H9 (cell line): ENCODE results near the gene ST6GAL1. TPM values are rescaled to one million over a fixed set of nuclear protein-coding genes. Genes with fewer than 3 reads are reported as not detected.

ENCODE experiments used
- DNase-seq: peaks from one replicate; pipeline ENCODE4 v3.0.0-alpha.2; 2017
- H2AFZ ChIP-seq: one replicate; pipeline ENCODE4 v1.6.1; 2013; ENCODE audit warnings: mild to moderate bottlenecking, low read length, control low read depth, moderate library complexity
- H2AK5ac ChIP-seq: 2 replicates; pipeline ENCODE4 v1.6.1; 2013; ENCODE audit warnings: low read length, control low read depth, mixed read lengths; ENCODE audit not compliant: insufficient read length
- H2BK120ac ChIP-seq: one replicate; pipeline ENCODE4 v1.6.1; 2013; ENCODE audit warnings: low read depth, mild to moderate bottlenecking, low read length, control low read depth, inconsistent platforms; ENCODE audit not compliant: poor library complexity, severe bottlenecking
- H2BK12ac ChIP-seq: 2 replicates; pipeline ENCODE4 v1.6.1; 2013; ENCODE audit warnings: low read length, control low read depth, mixed read lengths, low read depth; ENCODE audit not compliant: insufficient read length
- H2BK15ac ChIP-seq: 2 replicates; pipeline ENCODE4 v1.6.1; 2013; ENCODE audit warnings: low read depth, low read length, control low read depth
- H2BK20ac ChIP-seq: one replicate; pipeline ENCODE4 v1.6.1; 2013; ENCODE audit warnings: low read depth, mild to moderate bottlenecking, low read length, control low read depth, inconsistent platforms; ENCODE audit not compliant: poor library complexity, severe bottlenecking
- H2BK5ac ChIP-seq: 2 replicates; pipeline ENCODE4 v1.6.1; 2013; ENCODE audit warnings: low read length, control low read depth, mixed read lengths; ENCODE audit not compliant: insufficient read length
- H3K14ac ChIP-seq: 2 replicates; pipeline ENCODE4 v1.6.1; 2013; ENCODE audit warnings: low read length, control low read depth; ENCODE audit not compliant: insufficient read depth
- H3K18ac ChIP-seq: 2 replicates; pipeline ENCODE4 v1.6.1; 2013; ENCODE audit warnings: low read depth, mild to moderate bottlenecking, mixed read lengths, low read length, control low read depth; ENCODE audit not compliant: insufficient read length
- H3K23ac ChIP-seq: 2 replicates; pipeline ENCODE4 v1.6.1; 2013; ENCODE audit warnings: low read length, control low read depth, mixed read lengths, low read depth; ENCODE audit not compliant: insufficient read length
- H3K23me2 ChIP-seq: 2 replicates; pipeline ENCODE4 v1.6.1; 2013; ENCODE audit warnings: low read depth, mild to moderate bottlenecking, mixed read lengths, low read length, control low read depth; ENCODE audit not compliant: insufficient read length, poor library complexity, severe bottlenecking
- H3K27ac ChIP-seq: 2 replicates; pipeline ENCODE4 v1.5.1; 2013; ENCODE audit warnings: low read length, control low read depth, mixed read lengths, low read depth; ENCODE audit not compliant: insufficient read length
- H3K27me3 ChIP-seq: 2 replicates; pipeline ENCODE4 v1.6.1; 2013; ENCODE audit warnings: low read length, control low read depth, inconsistent platforms; ENCODE audit not compliant: insufficient read depth
- H3K4ac ChIP-seq: 2 replicates; pipeline ENCODE4 v1.6.1; 2013; ENCODE audit warnings: low read depth, mild to moderate bottlenecking, control low read depth, inconsistent platforms, low read length, moderate library complexity
- H3K4me1 ChIP-seq: 2 replicates; pipeline ENCODE4 v1.6.1; 2013; ENCODE audit warnings: low read length, control low read depth, inconsistent platforms; ENCODE audit not compliant: insufficient read depth
- H3K4me2 ChIP-seq: 2 replicates; pipeline ENCODE4 v1.6.1; 2013; ENCODE audit warnings: low read length, control low read depth, mixed read lengths; ENCODE audit not compliant: insufficient read length, insufficient read depth
- H3K56ac ChIP-seq: 2 replicates; pipeline ENCODE4 v1.6.1; 2013; ENCODE audit warnings: low read depth, mild to moderate bottlenecking, mixed read lengths, low read length, control low read depth; ENCODE audit not compliant: insufficient read length
- H3K79me1 ChIP-seq: 2 replicates; pipeline ENCODE4 v1.6.1; 2013; ENCODE audit warnings: low read depth, mild to moderate bottlenecking, moderate library complexity, low read length, control low read depth, inconsistent platforms; ENCODE audit not compliant: insufficient read depth, poor library complexity, severe bottlenecking
- H3K79me2 ChIP-seq: 2 replicates; pipeline ENCODE4 v1.6.1; 2013; ENCODE audit warnings: low read length, control low read depth, inconsistent platforms; ENCODE audit not compliant: insufficient read depth
- H3K9ac ChIP-seq: 2 replicates; pipeline ENCODE4 v1.6.1; 2013; ENCODE audit warnings: low read length, control low read depth, mixed read lengths; ENCODE audit not compliant: insufficient read length; ENCODE audit errors: extremely low read depth
- H3K9me3 ChIP-seq: one replicate; pipeline ENCODE4 v1.6.1; 2013; ENCODE audit warnings: low read depth, low read length, inconsistent platforms; ENCODE audit not compliant: control insufficient read depth
- H3T11ph ChIP-seq: one replicate; pipeline ENCODE4 v1.6.1; 2013; ENCODE audit warnings: mild to moderate bottlenecking, low read length, control low read depth, inconsistent platforms
- H4K20me1 ChIP-seq: one replicate; pipeline ENCODE4 v1.6.1; 2013; ENCODE audit not compliant: control insufficient read depth, insufficient read length, insufficient read depth
- H4K5ac ChIP-seq: 2 replicates; pipeline ENCODE4 v1.6.1; 2013; ENCODE audit warnings: low read depth, mild to moderate bottlenecking, mixed read lengths, low read length, control low read depth; ENCODE audit not compliant: insufficient read length
- H4K8ac ChIP-seq: replicated peaks from 2 replicates; pipeline ENCODE4 v1.6.1; 2013; ENCODE audit warnings: low read length, control low read depth, mixed read lengths, low read depth; ENCODE audit not compliant: insufficient read length
- H4K91ac ChIP-seq: 2 replicates; pipeline ENCODE4 v1.6.1; 2013; ENCODE audit warnings: low read depth, mild to moderate bottlenecking, moderate library complexity, mixed read lengths, low read length, control low read depth; ENCODE audit not compliant: insufficient read length
- H3K27ac Mint-ChIP-seq, 3 experiments: 2 replicates in 2 of 3; 3 replicates in 1 of 3; pipeline ENCODE4 v1.8.0; 2020 to 2021; ENCODE audit warnings: mixed read lengths in 3 of 3, mild to moderate bottlenecking in 1 of 3, moderate library complexity in 1 of 3
- H3K27me3 Mint-ChIP-seq: 2 replicates; pipeline ENCODE4 v1.8.0; 2021; ENCODE audit warnings: low read depth, mild to moderate bottlenecking, moderate library complexity, mixed read lengths
- H3K36me3 Mint-ChIP-seq, 3 experiments: 2 replicates in 2 of 3; 3 replicates in 1 of 3; pipeline ENCODE4 v1.8.0; 2020 to 2021; ENCODE audit warnings: low read depth in 3 of 3, mixed read lengths in 3 of 3; ENCODE audit not compliant: insufficient read depth in 1 of 3
- H3K4me1 Mint-ChIP-seq, 2 experiments: 2 replicates each; pipeline ENCODE4 v1.8.0; 2020; ENCODE audit warnings: mixed read lengths in 2 of 2
- H3K4me3 Mint-ChIP-seq, 2 experiments: 2 replicates in 1 of 2; 3 replicates in 1 of 2; pipeline ENCODE4 v1.8.0; 2020 to 2021; ENCODE audit warnings: mild to moderate bottlenecking in 2 of 2, mixed read lengths in 2 of 2, moderate library complexity in 1 of 2
- H3K9me3 Mint-ChIP-seq, 2 experiments: 2 replicates in 1 of 2; 3 replicates in 1 of 2; pipeline ENCODE4 v1.8.0; 2020; ENCODE audit warnings: mild to moderate bottlenecking in 2 of 2, mixed read lengths in 2 of 2, moderate library complexity in 1 of 2
- WGBS: extraction: QIAGEN DNeasy Blood & Tissue Kit; methylation state at CpG from one replicate; pipeline ENCODE4 v1.1.7; 2013; ENCODE audit warnings: missing lambda C conversion rate, low lambda C conversion rate, mixed read lengths; ENCODE audit not compliant: insufficient read length; ENCODE audit errors: extremely low coverage; 5-methylcytosine and 5-hydroxymethylcytosine counted together
- total RNA-seq: library from RNA; stranded (reverse); gene quantifications from 2 replicates; pipeline ENCODE4 v1.2.1, GENCODE V29; 2021
- TF ChIP-seq, protein P1 (sequence below): fragments of 200-600 bp; sonication (generic); conservative IDR thresholded peaks from 3 replicates; pipeline ENCODE4 v1.8.0; 2021; ENCODE audit warnings: antibody characterized with exemption, mild to moderate bottlenecking

Gene ST6GAL1
- total RNA-seq, 1 experiment from 2014 or later: 139 TPM

DNA sequence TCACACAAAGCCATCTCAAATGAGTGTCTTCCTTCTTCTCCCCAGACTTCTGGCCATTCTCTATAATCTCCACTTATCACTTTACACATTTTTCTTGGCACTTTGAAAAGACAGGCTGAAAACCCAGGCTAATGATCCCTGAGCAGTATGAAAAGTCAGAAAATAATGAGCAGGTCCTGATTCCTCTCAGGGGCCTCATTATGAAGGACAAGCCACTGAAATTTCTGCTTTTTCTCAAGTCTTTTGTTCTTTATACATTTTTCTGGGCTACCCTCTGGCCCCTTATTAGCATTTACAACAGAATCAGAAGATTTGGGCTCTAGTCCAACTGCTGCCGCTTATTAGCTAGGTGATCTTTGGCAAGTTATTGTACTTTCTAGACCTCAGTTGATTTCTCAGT is 9.5 kb upstream of the ST6GAL1 start:
- H3K9me3 ChIP-seq: no peaks in the 10 kb centered on the region
- H3K27ac ChIP-seq: no peak overlapping the region
- no peak overlapping the region for H4K5ac ChIP-seq
- no peaks in the 10 kb centered on the region for H3K79me1 ChIP-seq
- no peaks in the 10 kb centered on the region for H3K27me3 ChIP-seq
- no peak overlapping the region for H2BK20ac ChIP-seq
- Mint-ChIP-seq H3K27me3 (peaks cover 1% of the 10 kb centered on the region), H3K36me3 (no peaks in the 10 kb centered on the region), H3K27ac (no peak overlapping the region), H3K9me3 (no peaks in the 10 kb centered on the region), H3K4me3 (no peak overlapping the region), H3K4me1 (peaks cover 0 to 13% of the 10 kb centered on the region in 2 experiments; a peak in 2 of 4 replicates)
- no peak overlapping the region for H2BK5ac ChIP-seq
- no peak overlapping the region for H3T11ph ChIP-seq
- H4K91ac ChIP-seq: no peak overlapping the region
- H3K23me2 ChIP-seq: no peaks in the 10 kb centered on the region
- no peak overlapping the region for H2AK5ac ChIP-seq
- H3K56ac ChIP-seq: no peak overlapping the region
- H4K20me1 ChIP-seq: no peaks in the 10 kb centered on the region
- H3K4me1 ChIP-seq: no peaks in the 10 kb centered on the region
- no peak overlapping the region for H3K4ac ChIP-seq
- no peak overlapping the region for H2BK120ac ChIP-seq
- no peak overlapping the region for H3K14ac ChIP-seq
- H3K18ac ChIP-seq: no peak overlapping the region
- no peak overlapping the region for H3K9ac ChIP-seq
- no peak overlapping the region for H3K23ac ChIP-seq
- no peak overlapping the region for H2BK12ac ChIP-seq
- no peak overlapping the region for H2BK15ac ChIP-seq
- TF ChIP-seq, protein P1, sequence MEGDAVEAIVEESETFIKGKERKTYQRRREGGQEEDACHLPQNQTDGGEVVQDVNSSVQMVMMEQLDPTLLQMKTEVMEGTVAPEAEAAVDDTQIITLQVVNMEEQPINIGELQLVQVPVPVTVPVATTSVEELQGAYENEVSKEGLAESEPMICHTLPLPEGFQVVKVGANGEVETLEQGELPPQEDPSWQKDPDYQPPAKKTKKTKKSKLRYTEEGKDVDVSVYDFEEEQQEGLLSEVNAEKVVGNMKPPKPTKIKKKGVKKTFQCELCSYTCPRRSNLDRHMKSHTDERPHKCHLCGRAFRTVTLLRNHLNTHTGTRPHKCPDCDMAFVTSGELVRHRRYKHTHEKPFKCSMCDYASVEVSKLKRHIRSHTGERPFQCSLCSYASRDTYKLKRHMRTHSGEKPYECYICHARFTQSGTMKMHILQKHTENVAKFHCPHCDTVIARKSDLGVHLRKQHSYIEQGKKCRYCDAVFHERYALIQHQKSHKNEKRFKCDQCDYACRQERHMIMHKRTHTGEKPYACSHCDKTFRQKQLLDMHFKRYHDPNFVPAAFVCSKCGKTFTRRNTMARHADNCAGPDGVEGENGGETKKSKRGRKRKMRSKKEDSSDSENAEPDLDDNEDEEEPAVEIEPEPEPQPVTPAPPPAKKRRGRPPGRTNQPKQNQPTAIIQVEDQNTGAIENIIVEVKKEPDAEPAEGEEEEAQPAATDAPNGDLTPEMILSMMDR: no peak
- DNase-seq: no peak
- H2AFZ ChIP-seq: no peak overlapping the region
- H3K79me2 ChIP-seq: no peaks in the 10 kb centered on the region
- no CpG with 5 or more reads among the region's 1 CpG for WGBS
- no peak overlapping the region for H4K8ac ChIP-seq
- no peak overlapping the region for H3K4me2 ChIP-seq
